GM21447 (cell line): ENCODE results near the gene ZFHX3.

Experiments
- ATAC-seq: cut with Tn5 transposase; IDR thresholded peaks from one replicate; pipeline ENCODE4 v1.9.1; 2021; ENCODE audit not compliant: unreplicated experiment

Gene ZFHX3

DNA sequence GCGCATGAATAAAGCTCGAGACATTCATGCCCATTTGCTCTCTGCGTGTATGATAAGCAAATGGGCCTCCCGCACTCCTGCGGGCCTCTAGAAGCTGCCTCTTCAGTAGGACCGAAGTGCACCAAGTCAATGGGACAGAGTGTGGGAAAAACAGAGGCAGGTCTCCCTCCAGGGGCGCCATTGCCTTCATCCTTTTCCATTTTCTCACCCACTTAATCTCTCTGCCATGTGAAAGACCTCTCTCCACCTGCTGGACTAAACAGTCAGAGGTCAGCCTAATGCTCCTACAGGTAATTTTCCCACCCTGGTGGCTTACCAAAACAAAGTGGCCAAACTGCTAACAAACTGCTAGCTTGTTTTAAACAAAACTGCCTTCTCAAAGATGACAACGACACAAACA is 210.9 kb downstream of the ZFHX3 start:
- ATAC-seq = no peak

DNA sequence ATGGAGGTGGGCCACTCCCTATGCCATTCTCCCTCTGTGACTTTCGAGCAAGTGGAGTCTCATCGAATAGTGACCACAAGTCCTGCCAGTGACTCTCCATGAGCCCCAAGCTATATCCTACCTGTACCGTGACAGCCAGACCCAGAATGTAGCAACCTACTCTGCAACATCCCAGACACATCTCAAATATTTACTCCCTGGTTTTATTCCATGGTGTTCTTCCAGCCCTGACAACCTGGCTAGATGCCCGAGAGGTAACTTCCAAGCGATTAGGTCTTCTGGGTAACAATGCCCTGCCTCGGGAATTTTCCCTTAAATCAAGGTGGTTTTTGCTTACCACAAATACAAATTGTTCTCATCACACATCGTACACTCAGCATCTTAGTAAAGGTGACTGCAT is 211.7 kb downstream of the ZFHX3 start:
- ATAC-seq = no peak

DNA sequence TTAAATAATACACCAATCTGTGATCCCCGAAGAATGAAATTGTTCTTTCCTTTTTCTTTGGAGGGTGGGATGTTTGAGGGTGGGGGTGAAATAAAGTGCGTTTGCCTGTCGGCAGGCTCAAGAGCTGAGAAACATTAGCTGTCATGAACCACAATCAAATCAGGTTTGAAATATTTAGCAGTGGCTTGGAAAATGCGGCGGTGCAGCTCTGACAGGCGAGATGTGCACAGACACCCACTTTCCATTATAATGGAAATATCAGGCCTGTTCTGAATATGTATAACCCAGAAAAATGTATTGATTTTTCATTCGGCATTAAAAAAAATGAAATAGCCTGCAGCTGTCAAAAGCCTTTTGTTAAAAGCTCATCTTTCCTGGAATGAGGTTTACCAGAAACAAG is 212.8 kb downstream of the ZFHX3 start:
- no peak for ATAC-seq

DNA sequence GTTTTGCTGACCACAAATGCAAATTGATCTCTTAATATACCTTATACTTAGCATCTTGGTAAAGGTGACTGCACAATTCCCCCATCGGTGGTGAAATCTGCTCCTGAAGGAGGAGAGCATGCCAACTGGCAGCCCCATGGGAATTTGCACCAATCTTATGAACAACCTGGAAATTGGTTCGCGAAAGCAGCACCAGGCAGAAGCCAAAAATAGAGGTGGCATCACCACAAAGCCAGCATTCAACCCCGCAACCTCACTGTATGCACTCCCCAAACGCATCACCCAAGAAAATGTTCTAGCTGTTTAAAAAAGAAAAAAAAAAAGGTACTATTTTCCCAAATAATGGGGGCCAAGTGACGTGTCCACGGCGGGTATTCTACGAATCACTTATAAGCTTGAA is 213.4 kb downstream of the ZFHX3 start:
- ATAC-seq = no peak

DNA sequence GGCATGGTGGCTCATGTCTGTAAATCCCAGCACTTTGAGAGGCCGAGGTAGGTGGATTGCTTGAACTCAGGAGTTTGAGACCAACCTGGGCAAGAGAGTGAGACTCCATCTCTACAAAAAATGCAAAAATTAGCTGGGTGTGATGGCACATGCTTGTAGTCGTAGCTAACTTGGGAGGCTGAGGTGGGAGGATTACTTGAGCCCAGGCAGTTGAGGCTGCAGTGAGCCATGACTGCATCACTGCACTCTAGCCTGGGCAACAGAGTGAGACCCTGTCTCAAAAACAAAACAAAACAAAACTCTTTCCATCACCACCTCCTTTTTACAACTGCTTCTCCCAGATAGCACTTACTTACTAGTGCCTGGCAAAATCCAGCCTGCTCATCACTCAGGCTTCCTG is 214.0 kb downstream of the ZFHX3 start:
- no peak for ATAC-seq

DNA sequence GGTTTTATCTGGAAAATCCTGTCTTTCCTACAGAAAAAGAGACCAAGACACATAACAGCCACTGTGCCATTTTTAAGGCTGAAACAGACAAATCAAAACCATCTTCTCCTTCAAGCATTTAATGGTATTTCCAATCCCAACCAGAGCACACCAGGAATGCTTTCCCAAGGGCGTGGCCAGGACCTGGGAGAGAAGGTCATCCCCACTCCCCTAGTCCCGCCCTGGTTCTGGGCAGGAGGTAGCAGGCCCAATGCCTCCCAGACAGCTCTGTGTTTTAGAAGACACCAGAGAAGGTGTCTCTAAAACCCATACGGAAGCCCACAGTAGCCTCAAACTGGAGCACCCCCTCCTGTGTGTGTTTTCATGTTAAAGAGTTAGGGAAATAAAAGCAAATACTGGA is 214.4 kb downstream of the ZFHX3 start:
- no peak for ATAC-seq

DNA sequence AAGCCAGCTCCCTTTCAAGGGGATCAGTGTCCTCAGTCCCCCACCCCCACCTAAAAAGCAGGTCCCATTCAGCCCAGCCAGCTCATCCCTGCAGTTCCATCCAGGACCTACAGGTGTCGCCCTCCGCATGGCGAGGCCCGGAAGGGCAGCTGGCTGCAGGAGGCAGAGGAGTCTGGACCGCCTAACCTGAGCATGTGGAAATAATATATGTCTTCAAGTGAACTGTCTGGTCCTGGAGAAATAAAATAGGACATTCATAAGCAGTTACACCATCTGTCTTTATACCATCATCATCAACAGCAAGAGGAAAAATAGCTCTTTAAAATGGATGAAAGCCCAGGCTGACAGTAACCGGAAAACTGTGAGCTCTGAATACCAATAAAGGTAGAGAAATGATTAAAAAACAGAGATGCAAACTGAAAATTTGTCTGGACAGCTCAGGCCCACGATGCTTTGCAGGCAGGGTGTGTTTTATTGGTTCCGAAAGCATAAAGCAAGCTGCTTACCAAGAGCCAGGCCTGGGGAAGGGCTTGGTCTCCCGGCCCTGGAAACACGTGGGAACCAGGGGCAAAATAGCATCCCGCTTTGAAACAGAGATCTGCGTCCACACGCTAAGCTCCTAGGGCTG is 215.2 kb downstream of the ZFHX3 start:
- peak; percentile 68 for ATAC-seq

DNA sequence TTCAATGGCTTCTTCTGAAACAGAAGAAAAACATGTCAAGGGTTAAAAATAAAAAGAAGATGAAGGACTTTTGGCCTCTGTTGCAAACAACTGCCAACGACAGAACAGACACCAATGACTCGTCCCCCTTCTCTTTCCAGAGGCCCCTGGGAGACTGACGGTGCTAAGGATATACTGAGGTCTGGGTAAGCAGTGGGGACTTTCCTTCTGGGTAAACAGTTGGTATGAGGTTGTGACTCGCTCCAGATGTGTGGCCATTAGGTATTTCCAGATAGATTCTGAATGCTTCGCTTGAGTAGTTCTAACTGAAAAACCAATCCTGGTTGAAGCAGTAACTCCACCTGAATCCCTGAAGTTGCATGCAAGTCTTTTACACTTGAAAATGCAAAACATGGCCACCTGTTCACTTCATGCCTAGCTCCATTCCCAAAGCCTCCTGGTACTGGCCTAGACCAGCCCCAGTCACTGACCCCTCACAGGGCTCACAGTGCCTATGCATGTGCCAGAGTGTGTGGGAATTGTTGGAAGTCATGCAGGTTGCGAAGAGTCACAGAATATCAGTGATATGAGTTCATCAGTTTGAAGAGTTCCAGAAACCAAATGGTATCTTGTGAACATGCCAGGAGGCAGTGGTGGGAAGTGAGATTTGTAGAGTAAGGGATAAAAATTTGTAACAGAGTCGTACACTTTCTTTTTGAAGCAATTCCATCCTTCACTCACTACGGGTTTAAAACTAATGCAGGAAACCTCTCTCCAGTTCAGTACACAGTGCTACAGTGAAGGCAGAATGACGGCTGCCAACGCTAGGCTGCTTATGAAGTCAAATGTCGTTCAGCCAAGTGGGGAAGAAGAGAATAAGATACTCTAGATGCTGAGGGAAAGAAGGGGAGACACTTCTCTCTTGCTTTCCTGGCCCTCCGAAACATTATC is 217.8 kb downstream of the ZFHX3 start:
- no peak for ATAC-seq

DNA sequence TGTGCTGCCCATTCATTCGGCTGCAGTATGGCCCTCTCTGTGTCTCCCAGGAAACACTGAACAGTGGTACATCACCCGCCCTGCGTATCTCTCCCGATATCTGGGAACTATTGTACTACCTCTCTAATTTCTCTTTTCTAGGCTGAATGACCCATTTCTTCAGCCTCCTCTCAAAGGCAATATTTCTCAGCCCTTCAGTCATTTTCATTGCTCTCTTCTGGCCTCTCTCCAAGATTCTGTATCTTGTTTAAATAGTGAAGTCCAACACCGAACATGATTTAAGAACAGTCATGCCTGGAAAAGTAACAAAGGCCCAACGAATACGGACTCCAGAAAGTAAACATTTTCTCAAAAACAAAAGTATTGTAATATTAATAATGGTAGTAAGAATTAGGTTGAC is 220.1 kb downstream of the ZFHX3 start:
- no peak for ATAC-seq

DNA sequence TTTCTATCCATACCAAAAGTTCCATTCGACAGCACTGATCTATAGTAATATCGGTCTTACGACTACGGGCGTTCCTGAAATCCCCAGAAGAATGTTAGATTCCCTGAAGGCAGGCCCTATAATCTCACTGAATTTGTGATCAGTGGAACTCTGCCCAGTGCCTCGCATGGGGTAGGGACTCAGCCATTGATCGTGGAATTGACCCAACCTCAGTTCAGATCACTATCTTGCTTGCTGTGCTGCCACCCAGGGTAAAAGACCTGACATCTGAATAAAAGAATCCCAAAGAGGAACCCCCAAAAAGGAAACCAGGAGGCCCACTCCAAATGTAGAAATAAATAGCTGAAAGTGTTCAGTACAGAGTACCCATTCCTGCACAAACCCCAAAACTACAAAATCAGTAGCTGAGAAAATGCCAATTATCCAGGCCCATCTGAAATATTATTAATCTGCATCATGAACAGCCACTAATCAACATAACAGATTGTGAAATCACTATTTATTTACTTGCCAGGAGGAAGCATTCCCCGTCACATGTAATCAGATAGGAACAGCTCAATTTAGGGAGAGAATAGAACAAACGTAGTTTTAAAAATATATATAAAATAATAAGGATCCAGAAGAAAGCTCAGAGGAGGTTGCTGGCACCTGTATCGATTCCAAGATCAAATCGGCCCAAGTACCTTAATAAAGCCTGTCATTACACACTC is 221.9 kb downstream of the ZFHX3 start:
- ATAC-seq = no peak

DNA sequence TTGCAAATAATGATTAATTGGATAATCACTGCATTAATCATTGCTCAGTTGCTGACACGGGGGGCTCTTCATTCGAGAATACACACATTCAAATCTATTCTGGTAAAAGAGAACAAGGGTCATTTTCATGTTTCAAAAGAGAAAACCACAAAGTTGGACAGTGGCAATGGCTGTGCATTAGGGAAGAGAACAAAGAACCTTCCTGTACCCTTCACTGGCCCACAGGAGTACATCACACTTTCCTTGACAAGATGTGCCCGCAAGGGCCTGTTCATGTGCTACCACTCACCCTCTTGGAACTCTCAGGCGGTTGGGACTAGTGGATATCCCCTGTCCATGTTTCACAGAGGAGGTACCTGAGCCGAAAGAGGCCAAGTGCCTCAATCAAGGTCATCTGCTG is 223.2 kb downstream of the ZFHX3 start:
- no peak for ATAC-seq

DNA sequence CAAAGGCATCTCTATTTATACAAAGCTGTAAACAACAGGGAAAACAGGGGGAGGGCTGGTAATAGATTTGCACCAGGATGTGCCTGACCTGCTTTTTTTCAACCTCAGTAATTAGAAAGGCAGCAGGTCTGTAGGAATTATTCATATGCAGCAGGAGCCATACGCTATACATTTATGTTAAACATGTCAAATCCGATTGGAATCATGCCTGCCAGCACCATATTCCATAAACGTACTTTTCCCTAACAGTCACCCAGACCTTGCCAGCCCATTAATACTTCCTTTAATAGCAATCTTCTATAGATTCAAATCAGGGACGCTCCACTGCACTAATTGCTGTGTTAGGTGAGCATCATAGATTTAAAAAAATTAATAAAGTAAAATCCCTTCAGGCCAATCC is 223.9 kb downstream of the ZFHX3 start:
- no peak for ATAC-seq

DNA sequence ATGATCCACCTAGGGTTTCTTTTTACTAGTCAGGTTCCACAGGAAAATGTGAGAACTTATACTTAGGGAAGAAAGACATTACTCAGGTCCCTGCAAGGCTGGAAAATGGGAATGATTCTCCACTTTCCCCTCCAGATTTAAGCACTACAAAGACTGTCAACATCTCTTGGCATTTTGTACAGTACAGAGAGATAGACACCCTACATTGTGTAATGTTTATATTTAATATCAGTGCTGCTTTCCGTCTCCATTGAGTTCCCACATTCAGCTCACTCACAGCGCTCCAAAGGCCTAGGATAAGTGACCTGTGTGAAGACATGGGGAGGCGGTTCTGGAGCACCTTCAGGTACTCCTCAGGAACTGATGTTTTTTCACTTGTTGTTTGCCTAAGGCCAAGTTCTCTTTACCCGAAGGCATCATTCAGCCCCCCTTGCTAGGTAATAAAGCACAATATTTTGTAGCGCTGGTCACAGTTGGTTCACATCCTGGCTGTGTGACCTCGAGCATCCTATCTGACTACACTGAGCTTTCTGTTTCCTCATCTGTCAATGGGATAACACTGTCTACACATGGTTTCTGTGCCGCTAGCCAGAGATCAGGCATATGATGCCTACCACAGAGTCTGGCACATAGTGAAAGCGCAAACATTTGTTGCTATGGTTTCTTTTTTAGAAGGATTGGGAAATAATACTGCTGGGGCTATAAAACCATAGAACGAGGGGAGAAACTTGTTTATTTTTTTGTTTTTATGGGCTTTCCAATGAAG is 226.6 kb downstream of the ZFHX3 start:
- no peak for ATAC-seq

DNA sequence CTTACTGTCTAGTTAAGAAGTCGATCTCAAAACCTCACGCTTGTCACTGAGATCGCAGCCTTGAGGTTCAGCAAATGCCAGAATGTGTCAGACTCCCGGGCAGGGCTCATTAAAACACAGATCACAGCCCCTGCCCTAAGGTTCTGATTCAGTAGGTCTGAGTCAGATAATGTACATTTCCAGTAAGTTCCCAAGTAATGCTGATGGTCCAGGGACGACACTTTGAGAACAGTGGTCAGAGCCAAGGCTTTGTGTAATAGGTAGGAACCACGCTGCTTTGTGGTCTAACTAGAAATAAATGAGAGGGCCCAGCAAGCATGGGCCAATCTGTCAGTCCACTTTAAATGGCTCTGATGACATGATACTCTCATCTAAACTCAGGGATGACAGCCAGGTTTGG is 228.6 kb downstream of the ZFHX3 start:
- no peak for ATAC-seq

DNA sequence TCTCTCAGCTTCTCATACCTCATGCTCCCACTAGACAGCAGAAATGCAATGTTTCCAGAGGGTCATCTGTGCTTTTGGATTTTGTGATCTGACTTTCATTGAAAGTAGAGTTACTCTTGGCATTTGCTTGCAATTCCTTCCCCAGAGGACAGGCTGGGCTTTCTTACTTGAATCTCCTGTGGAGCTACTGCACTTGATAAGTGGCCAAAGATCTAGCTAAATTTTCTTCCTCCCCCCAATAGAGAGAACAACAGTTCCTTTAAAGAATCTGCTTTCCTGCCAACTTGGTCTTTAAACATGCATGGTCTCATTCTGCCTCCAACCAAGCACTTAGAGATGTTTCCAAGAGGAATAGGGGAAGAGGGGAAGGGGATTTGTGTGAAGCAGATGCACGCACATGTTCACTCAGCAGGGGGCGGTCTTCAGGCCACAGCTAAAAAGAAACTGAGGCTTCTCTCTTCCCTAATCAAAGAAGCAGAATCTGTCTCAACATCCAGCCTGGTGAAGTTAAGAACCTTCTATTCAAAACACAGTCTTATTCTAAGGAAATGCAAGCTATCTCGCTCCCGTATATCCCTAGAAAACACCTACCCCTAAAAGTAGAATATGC is 229.6 kb downstream of the ZFHX3 start:
- no peak for ATAC-seq

DNA sequence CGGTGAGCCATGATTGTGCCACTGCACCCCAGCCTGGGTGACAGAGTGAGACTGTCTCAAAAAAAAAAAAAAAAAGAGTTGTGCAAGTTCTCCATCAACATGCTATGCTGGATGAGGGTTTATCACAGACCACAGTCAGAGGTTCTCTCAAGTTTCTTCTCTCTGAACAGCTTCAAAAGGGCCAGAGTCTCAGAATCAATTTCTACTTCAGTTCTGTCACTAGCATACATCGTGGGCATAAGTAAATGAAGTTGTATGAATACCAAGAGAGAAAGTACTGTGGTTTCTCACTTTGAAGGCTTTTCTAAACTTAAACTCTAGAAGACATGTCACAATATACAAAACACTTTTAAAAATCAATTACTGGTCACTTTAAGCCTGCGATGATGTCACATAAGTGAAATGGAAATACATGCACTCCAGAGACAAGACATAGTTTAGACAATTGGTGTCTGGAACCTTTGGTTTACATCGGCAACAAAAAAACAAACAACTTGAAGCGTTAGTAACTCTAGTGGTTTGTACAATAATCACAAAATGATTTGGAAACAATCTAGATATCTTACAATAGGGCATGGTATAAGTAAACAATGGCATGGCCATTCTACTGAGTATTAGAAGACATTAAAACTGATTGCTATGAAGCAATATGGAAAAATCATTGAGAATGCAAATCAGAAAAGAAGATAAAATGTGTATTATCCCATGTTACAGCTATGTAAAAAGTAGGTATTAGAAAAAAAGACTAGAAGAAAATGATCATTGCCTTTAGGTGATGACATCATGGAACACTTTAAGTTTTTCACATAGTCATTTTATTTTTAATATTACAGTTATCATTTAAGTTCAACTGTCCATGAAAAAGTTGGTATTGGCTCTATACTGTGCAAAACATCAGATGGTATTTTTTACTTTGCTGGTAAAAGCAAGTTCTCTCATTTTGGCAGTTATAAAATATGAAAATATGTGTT is 232.3 kb downstream of the ZFHX3 start:
- peak; percentile 54 for ATAC-seq

DNA sequence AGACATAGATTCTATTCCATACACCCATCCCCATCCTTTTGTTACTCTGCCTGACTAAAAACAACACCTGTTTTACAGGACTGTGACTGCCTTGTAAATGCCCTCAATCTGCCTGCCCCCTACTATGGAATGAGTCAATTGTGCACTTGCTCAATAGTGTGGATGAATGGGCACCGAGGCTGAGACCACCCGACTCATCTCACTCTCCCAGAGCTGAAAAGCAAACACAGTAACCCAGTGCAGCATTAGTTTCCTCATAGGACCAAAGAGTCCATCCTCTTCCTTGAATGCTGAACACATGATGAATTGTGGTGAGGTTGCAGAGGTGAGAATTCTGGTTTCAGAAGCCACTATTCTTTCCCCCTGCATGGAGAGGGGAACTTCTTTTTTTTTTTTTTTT is 233.7 kb downstream of the ZFHX3 start:
- no peak for ATAC-seq

DNA sequence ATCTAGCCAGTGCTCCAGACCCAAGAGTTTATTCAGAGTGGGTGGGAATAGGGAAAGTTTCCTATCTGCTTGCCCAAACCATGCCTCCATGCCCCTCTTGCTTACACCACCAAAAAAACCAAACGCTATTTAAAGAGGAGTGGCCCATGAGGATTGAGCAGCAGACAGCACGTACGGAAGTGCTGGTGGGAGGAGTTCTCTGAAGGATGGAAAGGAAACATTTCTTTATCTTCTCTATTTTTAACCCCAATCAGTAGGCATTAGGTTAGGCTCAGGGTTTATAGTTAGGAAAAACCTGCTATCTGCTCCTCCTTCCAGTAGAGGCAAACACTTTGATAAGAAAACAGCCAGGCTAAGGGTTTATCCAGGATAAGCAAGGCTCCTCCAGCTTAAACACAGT is 235.3 kb downstream of the ZFHX3 start:
- no peak for ATAC-seq

DNA sequence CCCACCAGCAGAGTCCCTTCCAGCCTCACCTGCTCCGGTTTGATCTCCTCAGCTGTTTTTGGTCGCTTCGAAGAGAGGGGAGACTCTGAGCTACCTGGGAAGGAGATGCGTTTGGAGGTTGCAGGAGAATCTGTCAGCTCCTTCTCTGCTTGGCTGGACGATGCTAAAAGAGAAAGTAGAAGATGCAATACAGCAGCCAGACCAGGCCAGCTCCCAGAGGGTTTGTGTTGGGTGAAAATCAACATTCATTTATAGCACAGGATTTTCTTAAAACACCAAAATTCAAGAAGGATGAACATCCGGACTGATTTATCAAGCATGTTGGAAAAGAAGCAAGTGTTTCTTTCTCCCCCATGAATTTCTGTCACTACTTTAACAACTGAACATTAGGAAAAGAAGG is 236.1 kb downstream of the ZFHX3 start:
- no peak for ATAC-seq
